HEK293 (cell line): Measurements from ENCODE around the gene EPHX1.
A peak's percentile ranks its signal among the peaks of the same experiment; 100 is the strongest.

Experiments used
- CTCF ChIA-PET: fragments of 350-600 bp; formaldehyde crosslinking; extraction: SDS; loops from one replicate; lab custom pipeline; 2021; ENCODE audit warnings: antibody characterized with exemption; lab: Yijun Ruan, JAX
- POLR2A ChIA-PET: fragments of 300-600 bp; formaldehyde crosslinking; extraction: SDS; loops from one replicate; lab custom pipeline; 2020; ENCODE audit warnings: antibody characterized with exemption, inconsistent platforms; lab: Yijun Ruan, JAX
- H3K27ac ChIP-seq: fragments of 200-500 bp; sonication (Bioruptor generic); 2 replicates; pipeline ENCODE4 v1.5.1; 2014; ENCODE audit warnings: low read depth, low read length, control low read depth, inconsistent platforms; ENCODE audit errors: extremely low read depth
- H3K36me3 ChIP-seq, 2 experiments: fragments of 200-500 bp in 1 of 2; sonication (Bioruptor generic) in 1 of 2; 1 replicate in 1 of 2; 2 replicates in 1 of 2; pipeline ENCODE4 v1.5.1; 2014 to 2017; ENCODE audit warnings: inconsistent platforms in 2 of 2, low read length in 2 of 2; ENCODE audit not compliant: control insufficient read depth in 2 of 2, insufficient read depth in 1 of 2
- H3K4me1 ChIP-seq: fragments of 200-500 bp; sonication (Bioruptor generic); 2 replicates; pipeline ENCODE4 v1.5.1; 2014; ENCODE audit warnings: mild to moderate bottlenecking, low read length, inconsistent platforms; ENCODE audit not compliant: control insufficient read depth, insufficient read depth
- H3K4me3 ChIP-seq: 2 replicates; pipeline ENCODE4 v1.5.1; 2011; ENCODE audit warnings: low read depth, mild to moderate bottlenecking, control low read depth, low read length, moderate library complexity
- H3K9me3 ChIP-seq: fragments of 200-500 bp; sonication (Bioruptor generic); 2 replicates; pipeline ENCODE4 v1.5.1; 2014; ENCODE audit warnings: low read depth, low read length, inconsistent platforms; ENCODE audit not compliant: control insufficient read depth, insufficient read depth
- EGR2 ChIP-seq: fragments of 450-650 bp; formaldehyde crosslinking; IDR thresholded peaks from 2 replicates; pipeline ENCODE4 v1.5.1; 2016; ENCODE audit warnings: low read depth, missing biosample characterization, missing genetic modification characterization
- GLIS1 ChIP-seq: fragments of 450-650 bp; formaldehyde crosslinking; IDR thresholded peaks from 2 replicates; pipeline ENCODE4 v1.5.1; 2016; ENCODE audit warnings: missing biosample characterization, missing genetic modification characterization
- KLF1 ChIP-seq: fragments of 450-650 bp; formaldehyde crosslinking; IDR thresholded peaks from 2 replicates; pipeline ENCODE4 v1.5.1; 2016; ENCODE audit warnings: missing biosample characterization, missing genetic modification characterization
- PRDM1 ChIP-seq: fragments of 450-650 bp; formaldehyde crosslinking; IDR thresholded peaks from 2 replicates; pipeline ENCODE4; 2016; ENCODE audit warnings: missing biosample characterization, missing genetic modification characterization
- ZNF138 ChIP-seq: fragments of 450-650 bp; formaldehyde crosslinking; IDR thresholded peaks from 2 replicates; pipeline ENCODE4 v1.5.1; 2016; ENCODE audit warnings: missing biosample characterization, missing genetic modification characterization, borderline replicate concordance
- ZNF211 ChIP-seq: fragments of 450-650 bp; formaldehyde crosslinking; IDR thresholded peaks from 2 replicates; pipeline ENCODE4 v1.5.1; 2016; ENCODE audit warnings: low read depth, missing biosample characterization, missing genetic modification characterization
- ZNF501 ChIP-seq: fragments of 450-650 bp; formaldehyde crosslinking; IDR thresholded peaks from 2 replicates; pipeline ENCODE4 v1.5.1; 2016; ENCODE audit warnings: missing biosample characterization, missing genetic modification characterization
- ZNF529 ChIP-seq: fragments of 450-650 bp; formaldehyde crosslinking; IDR thresholded peaks from 2 replicates; pipeline ENCODE4 v1.5.1; 2017; ENCODE audit warnings: missing genetic modification characterization, missing biosample characterization; ENCODE audit not compliant: insufficient replicate concordance
- ZNF571 ChIP-seq: fragments of 450-650 bp; formaldehyde crosslinking; IDR thresholded peaks from 2 replicates; pipeline ENCODE4 v1.5.0; 2017; ENCODE audit warnings: missing biosample characterization, missing genetic modification characterization
- ZNF600 ChIP-seq: fragments of 450-650 bp; formaldehyde crosslinking; IDR thresholded peaks from 2 replicates; pipeline ENCODE4 v1.5.1; 2016; ENCODE audit warnings: missing biosample characterization, missing genetic modification characterization
- ZNF747 ChIP-seq: fragments of 450-650 bp; formaldehyde crosslinking; IDR thresholded peaks from 2 replicates; pipeline ENCODE4 v1.5.1; 2016; ENCODE audit warnings: missing biosample characterization, missing genetic modification characterization
- ZNF792 ChIP-seq: fragments of 450-650 bp; formaldehyde crosslinking; IDR thresholded peaks from 2 replicates; pipeline ENCODE4 v1.5.1; 2016; ENCODE audit warnings: missing biosample characterization, missing genetic modification characterization
- TF ChIP-seq, protein P1 (sequence below): fragments of 450-650 bp; formaldehyde crosslinking; IDR thresholded peaks from 2 replicates; pipeline ENCODE4 v1.5.1; 2017; ENCODE audit warnings: missing biosample characterization, missing genetic modification characterization
- TF ChIP-seq, protein P2 (sequence below): fragments of 450-650 bp; formaldehyde crosslinking; IDR thresholded peaks from 2 replicates; pipeline ENCODE4 v1.5.1; 2016; ENCODE audit warnings: missing biosample characterization, missing genetic modification characterization
- TF ChIP-seq, protein P3 (sequence below): fragments of 450-650 bp; formaldehyde crosslinking; conservative IDR thresholded peaks from 2 replicates; pipeline ENCODE4 v1.5.1; 2016; ENCODE audit warnings: low read depth, missing biosample characterization, missing genetic modification characterization
- TF ChIP-seq, protein P4 (sequence below): fragments of 450-650 bp; formaldehyde crosslinking; IDR thresholded peaks from 2 replicates; pipeline ENCODE4; 2016; ENCODE audit warnings: missing biosample characterization, missing genetic modification characterization
- TF ChIP-seq, protein P5 (sequence below): fragments of 450-650 bp; formaldehyde crosslinking; IDR thresholded peaks from 2 replicates; pipeline ENCODE4 v1.5.1; 2016; ENCODE audit warnings: missing biosample characterization, missing genetic modification characterization

Gene EPHX1

DNA sequence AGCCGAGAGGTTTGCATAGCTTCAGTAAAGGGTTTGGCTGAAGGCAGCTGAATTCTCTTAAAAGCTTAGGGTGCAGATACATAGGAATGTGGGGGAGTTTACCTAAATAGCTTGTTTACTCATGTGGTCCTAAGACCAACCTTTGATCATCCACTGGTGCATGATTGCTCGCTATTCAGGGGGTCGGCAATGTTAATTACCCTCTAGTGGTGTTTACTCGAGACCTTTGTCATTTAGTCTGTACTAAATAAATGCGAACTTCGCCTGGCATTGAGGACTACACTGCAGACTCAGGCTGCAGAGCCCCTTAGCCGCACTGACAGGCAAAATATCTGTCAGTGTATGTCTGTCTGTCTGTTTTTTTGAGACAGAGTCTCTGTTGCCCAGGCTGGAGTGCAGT is 40.4 kb downstream of the EPHX1 start:
- H3K36me3 ChIP-seq = peaks cover 4 to 70% of the 10 kb centered on the region in 2 experiments; a peak in 2 of 3 replicates
- H3K4me1 ChIP-seq = no peaks in the 10 kb centered on the region
- ChIA-PET CTCF (interaction anchor here (0.6 to 8.2 kb wide), 7 partner anchors 27 to 376 kb away, joined by 3 to 104 read pairs (median 3); no protein-coding TSS in a partner anchor), POLR2A (interaction anchor here (0.9 to 1.6 kb wide), 3 partner anchors 9 to 37 kb away, joined by 3 to 5 read pairs (median 4); partner anchors contain the start of gene TMEM63A)
- no peak overlapping the region for H3K27ac ChIP-seq
- H3K4me3 ChIP-seq = no peak overlapping the region
- H3K9me3 ChIP-seq = no peaks in the 10 kb centered on the region
- TF ChIP-seq GLIS1 (tag by site-specific recombination) = no peak
- TF ChIP-seq, protein P1, sequence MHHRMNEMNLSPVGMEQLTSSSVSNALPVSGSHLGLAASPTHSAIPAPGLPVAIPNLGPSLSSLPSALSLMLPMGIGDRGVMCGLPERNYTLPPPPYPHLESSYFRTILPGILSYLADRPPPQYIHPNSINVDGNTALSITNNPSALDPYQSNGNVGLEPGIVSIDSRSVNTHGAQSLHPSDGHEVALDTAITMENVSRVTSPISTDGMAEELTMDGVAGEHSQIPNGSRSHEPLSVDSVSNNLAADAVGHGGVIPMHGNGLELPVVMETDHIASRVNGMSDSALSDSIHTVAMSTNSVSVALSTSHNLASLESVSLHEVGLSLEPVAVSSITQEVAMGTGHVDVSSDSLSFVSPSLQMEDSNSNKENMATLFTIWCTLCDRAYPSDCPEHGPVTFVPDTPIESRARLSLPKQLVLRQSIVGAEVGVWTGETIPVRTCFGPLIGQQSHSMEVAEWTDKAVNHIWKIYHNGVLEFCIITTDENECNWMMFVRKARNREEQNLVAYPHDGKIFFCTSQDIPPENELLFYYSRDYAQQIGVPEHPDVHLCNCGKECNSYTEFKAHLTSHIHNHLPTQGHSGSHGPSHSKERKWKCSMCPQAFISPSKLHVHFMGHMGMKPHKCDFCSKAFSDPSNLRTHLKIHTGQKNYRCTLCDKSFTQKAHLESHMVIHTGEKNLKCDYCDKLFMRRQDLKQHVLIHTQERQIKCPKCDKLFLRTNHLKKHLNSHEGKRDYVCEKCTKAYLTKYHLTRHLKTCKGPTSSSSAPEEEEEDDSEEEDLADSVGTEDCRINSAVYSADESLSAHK (tag by site-specific recombination) = no peak
- TF ChIP-seq, protein P2, sequence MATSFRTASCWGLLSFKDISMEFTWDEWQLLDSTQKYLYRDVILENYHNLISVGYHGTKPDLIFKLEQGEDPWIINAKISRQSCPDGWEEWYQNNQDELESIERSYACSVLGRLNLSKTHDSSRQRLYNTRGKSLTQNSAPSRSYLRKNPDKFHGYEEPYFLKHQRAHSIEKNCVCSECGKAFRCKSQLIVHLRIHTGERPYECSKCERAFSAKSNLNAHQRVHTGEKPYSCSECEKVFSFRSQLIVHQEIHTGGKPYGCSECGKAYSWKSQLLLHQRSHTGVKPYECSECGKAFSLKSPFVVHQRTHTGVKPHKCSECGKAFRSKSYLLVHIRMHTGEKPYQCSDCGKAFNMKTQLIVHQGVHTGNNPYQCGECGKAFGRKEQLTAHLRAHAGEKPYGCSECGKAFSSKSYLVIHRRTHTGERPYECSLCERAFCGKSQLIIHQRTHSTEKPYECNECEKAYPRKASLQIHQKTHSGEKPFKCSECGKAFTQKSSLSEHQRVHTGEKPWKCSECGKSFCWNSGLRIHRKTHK (tag by site-specific recombination) = no peak
- no peak for TF ChIP-seq PRDM1 (tag by site-specific recombination)
- TF ChIP-seq, protein P3, sequence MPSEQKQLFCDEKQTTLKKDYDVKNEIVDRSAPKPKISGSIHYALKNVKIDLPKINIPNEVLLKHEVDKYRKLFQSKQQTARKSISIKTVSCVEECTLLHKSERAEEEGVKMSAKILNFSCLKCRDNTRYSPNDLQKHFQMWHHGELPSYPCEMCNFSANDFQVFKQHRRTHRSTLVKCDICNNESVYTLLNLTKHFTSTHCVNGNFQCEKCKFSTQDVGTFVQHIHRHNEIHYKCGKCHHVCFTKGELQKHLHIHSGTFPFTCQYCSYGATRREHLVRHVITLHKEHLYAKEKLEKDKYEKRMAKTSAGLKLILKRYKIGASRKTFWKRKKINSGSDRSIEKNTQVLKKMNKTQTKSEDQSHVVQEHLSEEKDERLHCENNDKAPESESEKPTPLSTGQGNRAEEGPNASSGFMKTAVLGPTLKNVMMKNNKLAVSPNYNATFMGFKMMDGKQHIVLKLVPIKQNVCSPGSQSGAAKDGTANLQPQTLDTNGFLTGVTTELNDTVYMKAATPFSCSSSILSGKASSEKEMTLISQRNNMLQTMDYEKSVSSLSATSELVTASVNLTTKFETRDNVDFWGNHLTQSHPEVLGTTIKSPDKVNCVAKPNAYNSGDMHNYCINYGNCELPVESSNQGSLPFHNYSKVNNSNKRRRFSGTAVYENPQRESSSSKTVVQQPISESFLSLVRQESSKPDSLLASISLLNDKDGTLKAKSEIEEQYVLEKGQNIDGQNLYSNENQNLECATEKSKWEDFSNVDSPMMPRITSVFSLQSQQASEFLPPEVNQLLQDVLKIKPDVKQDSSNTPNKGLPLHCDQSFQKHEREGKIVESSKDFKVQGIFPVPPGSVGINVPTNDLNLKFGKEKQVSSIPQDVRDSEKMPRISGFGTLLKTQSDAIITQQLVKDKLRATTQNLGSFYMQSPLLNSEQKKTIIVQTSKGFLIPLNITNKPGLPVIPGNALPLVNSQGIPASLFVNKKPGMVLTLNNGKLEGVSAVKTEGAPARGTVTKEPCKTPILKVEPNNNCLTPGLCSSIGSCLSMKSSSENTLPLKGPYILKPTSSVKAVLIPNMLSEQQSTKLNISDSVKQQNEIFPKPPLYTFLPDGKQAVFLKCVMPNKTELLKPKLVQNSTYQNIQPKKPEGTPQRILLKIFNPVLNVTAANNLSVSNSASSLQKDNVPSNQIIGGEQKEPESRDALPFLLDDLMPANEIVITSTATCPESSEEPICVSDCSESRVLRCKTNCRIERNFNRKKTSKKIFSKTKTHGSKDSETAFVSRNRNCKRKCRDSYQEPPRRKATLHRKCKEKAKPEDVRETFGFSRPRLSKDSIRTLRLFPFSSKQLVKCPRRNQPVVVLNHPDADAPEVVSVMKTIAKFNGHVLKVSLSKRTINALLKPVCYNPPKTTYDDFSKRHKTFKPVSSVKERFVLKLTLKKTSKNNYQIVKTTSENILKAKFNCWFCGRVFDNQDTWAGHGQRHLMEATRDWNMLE (tag by site-specific recombination) = no peak
- no peak for TF ChIP-seq ZNF211

DNA sequence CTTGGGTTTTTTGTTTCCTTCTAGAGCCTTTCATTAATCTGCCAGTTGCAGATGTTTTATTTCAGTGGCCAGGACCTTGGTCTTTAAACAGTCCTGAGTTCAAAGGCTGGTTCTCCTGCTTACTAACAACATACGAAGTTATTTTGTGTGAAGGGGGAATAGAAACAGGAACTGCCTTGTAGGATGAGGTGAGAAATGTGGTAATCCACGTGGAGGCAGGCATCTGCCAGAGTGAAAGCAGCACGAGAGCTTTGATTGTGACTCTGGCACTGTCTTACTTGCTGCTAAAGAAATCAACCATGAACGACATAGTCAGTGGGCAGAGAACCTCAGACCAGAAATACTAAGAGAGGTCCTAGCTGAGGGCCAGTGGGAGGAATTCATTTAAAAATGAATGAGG is 41.9 kb downstream of the EPHX1 start:
- Histone ChIP-seq H3K4me1 (no peaks in the 10 kb centered on the region), H3K4me3 (no peak overlapping the region), H3K27ac (no peak overlapping the region), H3K36me3 (peaks cover 4 to 72% of the 10 kb centered on the region in 2 experiments; a peak in 2 of 3 replicates), H3K9me3 (no peaks in the 10 kb centered on the region)
- TF ChIP-seq PRDM1 (tag by site-specific recombination) (0 out of 2 replicates have a peak, but pooled peaks have one; percentile 12), EGR2 (tag by site-specific recombination) (0 out of 2 replicates have a peak, but pooled peaks have one; percentile 29), ZNF501 (no peak)
- ChIA-PET POLR2A (no interaction called here), CTCF (interaction anchor here (0.7 to 1.2 kb wide), 2 partner anchors 80 to 377 kb away, joined by 3 read pairs; no protein-coding TSS in a partner anchor)

DNA sequence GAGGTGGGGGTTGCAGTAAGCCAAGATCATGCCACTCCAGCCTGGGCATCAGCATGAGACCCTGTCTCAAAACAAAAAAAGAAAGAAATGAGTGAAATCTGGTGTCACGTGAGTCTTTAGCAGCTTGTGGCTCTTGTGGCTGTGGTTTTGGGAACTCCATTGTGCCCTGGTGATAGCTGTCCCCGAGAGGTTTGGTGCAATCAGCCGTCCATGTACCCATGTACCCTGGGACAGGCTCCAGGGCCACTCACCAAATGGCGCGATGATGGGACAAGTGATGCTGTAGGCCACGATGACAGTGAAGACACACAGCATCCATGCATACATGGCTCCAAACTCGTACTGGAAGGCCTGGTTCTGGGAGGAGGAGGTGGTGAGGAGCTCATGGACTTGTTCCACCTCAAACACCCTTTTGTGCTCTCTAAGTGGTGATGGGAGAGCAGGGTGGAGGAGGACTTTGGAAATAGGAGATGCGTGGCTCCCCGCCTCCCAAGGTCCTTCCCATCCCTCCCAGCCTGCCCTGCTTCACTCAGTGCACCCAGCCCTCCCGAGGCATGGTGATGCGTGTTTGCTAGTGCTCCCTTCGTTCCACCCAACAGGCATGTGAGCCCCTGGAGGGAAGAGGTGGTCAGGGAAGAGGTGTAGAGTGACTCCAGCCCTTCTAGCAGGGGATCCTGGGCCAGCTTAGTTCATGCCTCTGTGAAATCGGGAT is 42.6 kb downstream of the EPHX1 start:
- Histone ChIP-seq H3K27ac (no peak overlapping the region), H3K4me3 (no peak overlapping the region), H3K36me3 (peaks cover 4 to 66% of the 10 kb centered on the region in 2 experiments; a peak in 2 of 3 replicates), H3K4me1 (no peaks in the 10 kb centered on the region), H3K9me3 (no peaks in the 10 kb centered on the region)
- ChIA-PET CTCF (interaction anchor here (0.6 to 1.2 kb wide), 5 partner anchors 72 to 378 kb away, joined by 3 to 5 read pairs (median 4); no protein-coding TSS in a partner anchor), POLR2A (no interaction called here)
- no peak for TF ChIP-seq ZNF747 (tag by site-specific recombination)
- TF ChIP-seq ZNF600 (tag by site-specific recombination) = peak; percentile 9; the same call in 1 of the 2 replicates
- TF ChIP-seq, protein P4, sequence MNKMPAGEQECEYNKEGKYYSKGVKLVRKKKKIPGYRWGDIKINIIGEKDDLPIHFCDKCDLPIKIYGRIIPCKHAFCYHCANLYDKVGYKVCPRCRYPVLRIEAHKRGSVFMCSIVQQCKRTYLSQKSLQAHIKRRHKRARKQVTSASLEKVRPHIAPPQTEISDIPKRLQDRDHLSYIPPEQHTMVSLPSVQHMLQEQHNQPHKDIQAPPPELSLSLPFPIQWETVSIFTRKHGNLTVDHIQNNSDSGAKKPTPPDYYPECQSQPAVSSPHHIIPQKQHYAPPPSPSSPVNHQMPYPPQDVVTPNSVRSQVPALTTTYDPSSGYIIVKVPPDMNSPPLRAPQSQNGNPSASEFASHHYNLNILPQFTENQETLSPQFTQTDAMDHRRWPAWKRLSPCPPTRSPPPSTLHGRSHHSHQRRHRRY (tag by site-specific recombination) = no peak
- TF ChIP-seq KLF1 (tag by site-specific recombination) = 0 out of 2 replicates have a peak, but pooled peaks have one; percentile 25
- no peak for TF ChIP-seq ZNF792
- no peak for TF ChIP-seq ZNF138
- TF ChIP-seq, protein P5, sequence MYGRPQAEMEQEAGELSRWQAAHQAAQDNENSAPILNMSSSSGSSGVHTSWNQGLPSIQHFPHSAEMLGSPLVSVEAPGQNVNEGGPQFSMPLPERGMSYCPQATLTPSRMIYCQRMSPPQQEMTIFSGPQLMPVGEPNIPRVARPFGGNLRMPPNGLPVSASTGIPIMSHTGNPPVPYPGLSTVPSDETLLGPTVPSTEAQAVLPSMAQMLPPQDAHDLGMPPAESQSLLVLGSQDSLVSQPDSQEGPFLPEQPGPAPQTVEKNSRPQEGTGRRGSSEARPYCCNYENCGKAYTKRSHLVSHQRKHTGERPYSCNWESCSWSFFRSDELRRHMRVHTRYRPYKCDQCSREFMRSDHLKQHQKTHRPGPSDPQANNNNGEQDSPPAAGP = peak; percentile 37; the same call in 1 of the 2 replicates
- TF ChIP-seq ZNF529 (tag by site-specific recombination) = no peak
- no peak for TF ChIP-seq ZNF571 (tag by site-specific recombination)
